H1 (cell line): ENCODE measurements around the gene FRMD3. TPM values are rescaled to one million over a fixed set of nuclear protein-coding genes. Genes with fewer than 3 reads are reported as not detected.

Experiments used
- CTCF ChIA-PET: fragments of 300-600 bp; sonication (Branson Sonifier 250); formaldehyde crosslinking; loops from one replicate; lab custom pipeline; 2021; ENCODE audit not compliant: partially characterized antibody; lab: Charles Lee
- POLR2A ChIA-PET: fragments of 300-600 bp; sonication (Branson Sonifier 250); formaldehyde crosslinking; loops from one replicate; lab custom pipeline; 2021; ENCODE audit warnings: inconsistent platforms; ENCODE audit not compliant: partially characterized antibody; lab: Charles Lee
- DNase-seq, 2 experiments: peaks; one replicate each; pipeline versions ENCODE4 v3.0.0 to v3.0.0-alpha.2; 2010 to 2022; ENCODE audit warnings: low spot score in 2 of 2, low read depth in 1 of 2, mixed read lengths in 1 of 2
- FAIRE-seq: peaks from 2 replicates; lab custom pipeline; 2011; peaks lifted over from hg19 to GRCh38; lab: Jason Lieb, UNC
- H2AFZ ChIP-seq: 2 replicates; pipeline ENCODE4 v1.8.1; 2012; ENCODE audit warnings: low read length, inconsistent platforms
- H2AK5ac ChIP-seq: 2 replicates; pipeline ENCODE4 v1.6.1; 2013; ENCODE audit warnings: low read depth, low read length
- H2BK120ac ChIP-seq: replicated peaks from 2 replicates; pipeline ENCODE3; 2013; ENCODE audit warnings: low read depth, low read length, inconsistent platforms
- H2BK12ac ChIP-seq: 2 replicates; pipeline ENCODE4 v1.6.1; 2013; ENCODE audit warnings: low read depth, low read length
- H2BK15ac ChIP-seq: 2 replicates; pipeline ENCODE4 v1.6.1; 2013; ENCODE audit warnings: low read length
- H2BK20ac ChIP-seq: 2 replicates; pipeline ENCODE4 v1.6.1; 2013; ENCODE audit warnings: low read length
- H2BK5ac ChIP-seq: 2 replicates; pipeline ENCODE4 v1.6.1; 2013; ENCODE audit warnings: low read depth, low read length
- H3K14ac ChIP-seq: 2 replicates; pipeline ENCODE4 v1.6.1; 2013; ENCODE audit warnings: inconsistent platforms; ENCODE audit not compliant: insufficient read length
- H3K18ac ChIP-seq: 2 replicates; pipeline ENCODE4 v1.6.1; 2013; ENCODE audit warnings: low read length; ENCODE audit errors: extremely low read depth
- H3K23ac ChIP-seq: 2 replicates; pipeline ENCODE4 v1.6.1; 2013; ENCODE audit warnings: inconsistent platforms; ENCODE audit not compliant: insufficient read length
- H3K23me2 ChIP-seq: 2 replicates; pipeline ENCODE4 v1.6.1; 2013; ENCODE audit warnings: low read depth, low read length
- H3K27ac ChIP-seq: 2 replicates; pipeline ENCODE4 v1.6.1; 2011; ENCODE audit warnings: low read depth, low read length, inconsistent platforms
- H3K27me3 ChIP-seq, 4 experiments: replicated peaks in 1 of 4; 1 replicate in 1 of 4; 2 replicates in 3 of 4; pipeline versions ENCODE4 v1.6.1 to v1.8.1; 2011 to 2013; ENCODE audit warnings: low read length in 3 of 4, mild to moderate bottlenecking in 3 of 4, inconsistent platforms in 2 of 4, mixed read lengths in 2 of 4, moderate library complexity in 1 of 4; ENCODE audit not compliant: control insufficient read depth in 3 of 4, insufficient read depth in 3 of 4; ENCODE audit errors: extremely low read depth in 1 of 4
- H3K36me3 ChIP-seq, 4 experiments: 2 replicates each; pipeline versions ENCODE4 v1.6.1 to v1.8.1; 2011 to 2013; ENCODE audit warnings: mild to moderate bottlenecking in 4 of 4, low read length in 3 of 4, moderate library complexity in 2 of 4, control low read depth in 1 of 4, inconsistent platforms in 1 of 4; ENCODE audit not compliant: insufficient read depth in 4 of 4, control insufficient read depth in 2 of 4
- H3K4ac ChIP-seq: replicated peaks from 2 replicates; pipeline ENCODE3; 2013; ENCODE audit warnings: low read length, low read depth, mixed read lengths, inconsistent platforms; ENCODE audit not compliant: insufficient read length
- H3K4me1 ChIP-seq, 4 experiments: replicated peaks in 1 of 4; 1 replicate in 1 of 4; 2 replicates in 3 of 4; pipeline versions ENCODE4 v1.6.1 to v1.8.1; 2011 to 2013; ENCODE audit warnings: low read length in 3 of 4, inconsistent platforms in 2 of 4, mixed read lengths in 1 of 4; ENCODE audit not compliant: insufficient read depth in 4 of 4, control insufficient read depth in 3 of 4
- H3K4me2 ChIP-seq, 2 experiments: 2 replicates each; pipeline versions ENCODE4 v1.6.1 to v1.8.1; 2011 to 2013; ENCODE audit warnings: low read depth in 2 of 2, low read length in 2 of 2, control low read depth in 1 of 2, inconsistent platforms in 1 of 2, mild to moderate bottlenecking in 1 of 2; ENCODE audit not compliant: insufficient read depth in 1 of 2
- H3K4me3 ChIP-seq, 4 experiments: fragments of 200-600, 300-600 bp in 1 of 4; sonication (generic), shearing (Covaris generic), sonication (Bioruptor Twin) in 1 of 4; 2 replicates each; pipeline versions ENCODE4 v1.5.1 to v1.8.1; 2011 to 2016; ENCODE audit warnings: low read length in 4 of 4, low read depth in 3 of 4, control low read depth in 2 of 4, inconsistent platforms in 2 of 4, mild to moderate bottlenecking in 2 of 4, mixed read lengths in 1 of 4, moderate library complexity in 1 of 4; ENCODE audit not compliant: insufficient read depth in 2 of 4; ENCODE audit errors: extremely low read depth in 1 of 4
- H3K56ac ChIP-seq: replicated peaks from 2 replicates; pipeline ENCODE3; 2013; ENCODE audit warnings: low read depth, mild to moderate bottlenecking, mixed read lengths, low read length, inconsistent platforms; ENCODE audit not compliant: insufficient read length
- H3K79me1 ChIP-seq: 2 replicates; pipeline ENCODE4 v1.6.1; 2013; ENCODE audit warnings: low read depth, low read length, control low read depth
- H3K79me2 ChIP-seq, 2 experiments: 2 replicates each; pipeline versions ENCODE4 v1.6.1 to v1.8.1; 2012 to 2013; ENCODE audit warnings: low read length in 2 of 2, mild to moderate bottlenecking in 2 of 2, inconsistent platforms in 1 of 2; ENCODE audit not compliant: insufficient read depth in 2 of 2, control insufficient read depth in 1 of 2
- H3K9ac ChIP-seq, 4 experiments: replicated peaks in 1 of 4; 1 replicate in 1 of 4; 2 replicates in 3 of 4; pipeline versions ENCODE4 v1.6.1 to v1.8.1; 2011 to 2013; ENCODE audit warnings: low read depth in 3 of 4, low read length in 3 of 4, control low read depth in 2 of 4, mild to moderate bottlenecking in 2 of 4, moderate library complexity in 2 of 4, inconsistent platforms in 1 of 4; ENCODE audit errors: extremely low read depth in 1 of 4
- H3K9me3 ChIP-seq, 2 experiments: 2 replicates each; pipeline versions ENCODE4 v1.6.1 to v1.8.1; 2012 to 2013; ENCODE audit warnings: mild to moderate bottlenecking in 2 of 2, moderate library complexity in 2 of 2, control low read depth in 1 of 2, inconsistent platforms in 1 of 2, low read depth in 1 of 2, low read length in 1 of 2, mixed read lengths in 1 of 2; ENCODE audit not compliant: insufficient read depth in 2 of 2
- H4K20me1 ChIP-seq, 2 experiments: replicated peaks in 1 of 2; 2 replicates each; pipeline versions ENCODE3 to v1.8.1; 2011 to 2013; ENCODE audit warnings: inconsistent platforms in 2 of 2, low read length in 2 of 2, mild to moderate bottlenecking in 1 of 2; ENCODE audit not compliant: insufficient read depth in 2 of 2, control insufficient read depth in 1 of 2
- H4K5ac ChIP-seq: 2 replicates; pipeline ENCODE4 v1.6.1; 2013; ENCODE audit warnings: low read length, low read depth, mixed read lengths, inconsistent platforms; ENCODE audit not compliant: insufficient read length
- H4K8ac ChIP-seq: 2 replicates; pipeline ENCODE4 v1.8.0; 2013; ENCODE audit warnings: mild to moderate bottlenecking, moderate library complexity, low read length, inconsistent platforms; ENCODE audit not compliant: insufficient read depth; ENCODE audit errors: extremely low read depth
- H4K91ac ChIP-seq: replicated peaks from 2 replicates; pipeline ENCODE3; 2013; ENCODE audit warnings: low read length, mixed read lengths, inconsistent platforms; ENCODE audit not compliant: insufficient read length
- BACH1 ChIP-seq: IDR thresholded peaks from 2 replicates; pipeline ENCODE4 v1.6.1; 2012; ENCODE audit warnings: low read length, improper control_type of control experiment
- CBX8 ChIP-seq: fragments of 300-800, 300-1000 bp; sonication (generic); IDR thresholded peaks from 2 replicates; pipeline ENCODE4 v1.7.1; 2016; ENCODE audit warnings: low read depth, low read length, borderline replicate concordance
- CEBPB ChIP-seq: IDR thresholded peaks from 2 replicates; pipeline ENCODE4 v1.6.1; 2012; ENCODE audit warnings: low read depth, low read length
- CTBP2 ChIP-seq: IDR thresholded peaks from 2 replicates; pipeline ENCODE4 v1.7.0; 2011; ENCODE audit warnings: borderline replicate concordance, mild to moderate bottlenecking, moderate library complexity, mixed read lengths, low read length; ENCODE audit not compliant: insufficient read depth, insufficient read length
- GABPA ChIP-seq: IDR thresholded peaks from 2 replicates; pipeline ENCODE4 v1.6.1; 2011; ENCODE audit warnings: mild to moderate bottlenecking, low read length, moderate library complexity, borderline replicate concordance; ENCODE audit not compliant: insufficient read depth
- GTF2F1 ChIP-seq: IDR thresholded peaks from 2 replicates; pipeline ENCODE4 v1.6.1; 2012; ENCODE audit warnings: low read depth, low read length, improper control_type of control experiment, borderline replicate concordance
- JUND ChIP-seq: IDR thresholded peaks from 2 replicates; pipeline ENCODE4 v1.6.1; 2011; ENCODE audit warnings: mild to moderate bottlenecking, improper control_type of control experiment, low read length
- KDM1A ChIP-seq: fragments of 200-600, 300-600 bp; sonication (generic); IDR thresholded peaks from 2 replicates; pipeline ENCODE4 v1.7.1; 2016; ENCODE audit warnings: mild to moderate bottlenecking, low read length, borderline replicate concordance
- PHF8 ChIP-seq: fragments of 200-600 bp; sonication (generic); conservative IDR thresholded peaks from 2 replicates; pipeline ENCODE4 v1.7.1; 2012; ENCODE audit warnings: low read depth, mild to moderate bottlenecking, inconsistent platforms, low read length, moderate library complexity
- POLR2AphosphoS5 ChIP-seq: IDR thresholded peaks from 2 replicates; pipeline ENCODE4 v1.6.1; 2011; ENCODE audit warnings: low read depth, low read length
- RAD21 ChIP-seq, 2 experiments: IDR thresholded peaks in 1 of 2; conservative IDR thresholded peaks in 1 of 2; 2 replicates each; pipeline ENCODE4 v1.6.1; 2011; ENCODE audit warnings: low read depth in 2 of 2, low read length in 2 of 2, improper control_type of control experiment in 1 of 2, inconsistent platforms in 1 of 2, mild to moderate bottlenecking in 1 of 2, moderate library complexity in 1 of 2
- SP2 ChIP-seq: IDR thresholded peaks from 2 replicates; pipeline ENCODE4 v1.6.1; 2012; ENCODE audit warnings: mild to moderate bottlenecking, low read length, inconsistent platforms
- SP4 ChIP-seq: IDR thresholded peaks from 2 replicates; pipeline ENCODE4 v1.6.1; 2012; ENCODE audit warnings: low read length, inconsistent platforms
- USF2 ChIP-seq: IDR thresholded peaks from 2 replicates; pipeline ENCODE4 v1.6.1; 2011; ENCODE audit warnings: low read length, improper control_type of control experiment
- WGBS, 2 experiments: shearing (Covaris generic) in 1 of 2; methylation state at CpG; one replicate each; pipeline versions ENCODE4 v1.1.6 to v1.1.7; 2013 to 2015; ENCODE audit warnings: low lambda C conversion rate in 2 of 2, mixed read lengths in 2 of 2, inconsistent platforms in 1 of 2, low coverage in 1 of 2, missing lambda C conversion rate in 1 of 2; ENCODE audit not compliant: insufficient replicate concordance in 2 of 2, insufficient coverage in 1 of 2, insufficient read length in 1 of 2; ENCODE audit errors: extremely low coverage in 1 of 2, missing lambda C conversion rate in 1 of 2; 5-methylcytosine and 5-hydroxymethylcytosine counted together
- polyA plus RNA-seq, 7 experiments: library from polyadenylated mRNA; depleted of rRNA in 3 of 7; stranded (reverse) in 5 of 7; unstranded in 2 of 7; fragments of >200 nt in 5 of 7; fragments of 200-250 nt in 2 of 7; gene quantifications; 1 replicate in 5 of 7; 2 replicates in 1 of 7; 4 replicates in 1 of 7; pipeline versions ENCODE4 v1.2.1 to v1.2.3, GENCODE V29; 2011 to 2013; ENCODE audit warnings: missing spikeins in 2 of 7, mixed read lengths in 2 of 7
- total RNA-seq: library from RNA; stranded (reverse); fragmentation: NEBNext Ultra II Directional; extraction: Animal tissue kit (Norgen Biotek cat#: 25700); gene quantifications from 2 replicates; pipeline ENCODE4 v1.2.1, GENCODE V29; 2021

Gene FRMD3
- total and polyA plus RNA-seq, 2 of the 8 experiments (the other 6 are each of a cell fraction or from before 2014, with no cell fraction given) = 0.15 to 1.4 TPM

GRCh38 chr9:83521411-83521810 is 16.8 kb downstream of the FRMD3 start:
- Histone ChIP-seq H4K5ac (no peak overlapping the region), H2BK20ac (no peak overlapping the region), H3K4me3 (no peak overlapping the region), H3K79me1 (no peaks in the 10 kb centered on the region), H3K4me2 (no peak overlapping the region), H3K56ac (no peak overlapping the region), H3K27ac (no peak overlapping the region), H2BK12ac (no peak overlapping the region), H2BK120ac (no peak overlapping the region), H3K36me3 (no peaks in the 10 kb centered on the region), H3K18ac (no peak overlapping the region), H2BK15ac (no peak overlapping the region), H3K9me3 (no peaks in the 10 kb centered on the region), H4K91ac (no peak overlapping the region), H2AFZ (no peak overlapping the region), H3K4me1 (no peaks in the 10 kb centered on the region), H3K23ac (no peak overlapping the region), H2AK5ac (no peak overlapping the region), H3K14ac (no peak overlapping the region), H3K23me2 (peaks cover 3% of the 10 kb centered on the region; the same call in 1 of the 2 replicates), H3K9ac (no peak overlapping the region), H4K8ac (no peak overlapping the region), H3K4ac (no peak overlapping the region), H3K27me3 (no peaks in the 10 kb centered on the region), H2BK5ac (no peak overlapping the region), H3K79me2 (no peaks in the 10 kb centered on the region), H4K20me1 (no peaks in the 10 kb centered on the region)
- no peak for DNase-seq
- 87% methylated on average over 4 of the region's 4 CpGs; no CpG with 5 or more reads in 1 of the 2 experiments for WGBS, 2 experiments
- no peak for FAIRE-seq
- CTCF ChIA-PET = interaction anchor here (1.0 to 1.9 kb wide), 2 partner anchors 13 to 297 kb away, joined by 3 to 6 read pairs; no protein-coding TSS in a partner anchor
- POLR2A ChIA-PET = no interaction called here
- no peak for TF ChIP-seq GTF2F1
- no peak for TF ChIP-seq PHF8
- TF ChIP-seq GABPA = no peak
- no peak for TF ChIP-seq BACH1
- no peak for TF ChIP-seq POLR2AphosphoS5
- TF ChIP-seq USF2 = no peak
- no peak for TF ChIP-seq SP2
- no peak for TF ChIP-seq KDM1A
- no peak for TF ChIP-seq JUND
- TF ChIP-seq RAD21 (IDR thresholded peaks at IDR 0.05 in 1 of 2, conservative IDR thresholded peaks at IDR 0.05 in 1 of 2; ENCODE audit: low read depth in 2 of 2, low read length in 2 of 2) = no peak
- no peak for TF ChIP-seq CBX8
- TF ChIP-seq CTBP2 = no peak
- no peak for TF ChIP-seq CEBPB
- TF ChIP-seq SP4 = no peak
